ENCODE measurements around the gene MDK. TPM values are rescaled to one million over a fixed set of nuclear protein-coding genes. Genes with fewer than 3 reads are reported as not detected.
"Not testable (repeated sequence)": the region's sequence is repeated elsewhere in the genome, so short reads cannot be mapped to it uniquely, and the experiment has no call there.

The MDK gene
- total RNA-seq, 3 donors from 2014 or later, result 103 to 672 (median 193) TPM

DNA sequence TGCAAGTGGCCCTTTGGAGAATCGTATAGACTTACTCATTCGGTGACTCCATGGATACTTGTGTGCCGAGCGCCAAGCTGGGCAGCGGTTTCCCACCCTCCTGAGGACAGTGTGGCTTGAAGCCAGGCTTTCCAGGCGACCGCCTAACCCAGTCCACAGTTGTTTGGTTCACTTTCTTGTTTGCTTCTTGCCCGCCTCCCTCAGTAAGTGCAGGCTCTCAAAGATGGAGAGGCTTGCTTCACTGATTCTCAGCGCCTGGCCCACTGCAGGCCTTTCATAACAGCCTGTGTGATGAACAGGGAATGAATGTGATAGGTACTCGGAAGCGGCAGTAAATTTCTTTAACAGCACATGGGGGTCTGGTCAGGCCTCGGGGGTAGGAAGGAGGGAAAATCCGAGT is 11.2 kb upstream of the MDK start:
- intact Hi-C loops (cut with DNase I, micrococcal nuclease), result no loop called here
- no peaks in the 10 kb centered on the region for H3K4me1 ChIP-seq (ENCODE audit: low read depth)
- DNase-seq, result no peak
- TF ChIP-seq, protein P1, sequence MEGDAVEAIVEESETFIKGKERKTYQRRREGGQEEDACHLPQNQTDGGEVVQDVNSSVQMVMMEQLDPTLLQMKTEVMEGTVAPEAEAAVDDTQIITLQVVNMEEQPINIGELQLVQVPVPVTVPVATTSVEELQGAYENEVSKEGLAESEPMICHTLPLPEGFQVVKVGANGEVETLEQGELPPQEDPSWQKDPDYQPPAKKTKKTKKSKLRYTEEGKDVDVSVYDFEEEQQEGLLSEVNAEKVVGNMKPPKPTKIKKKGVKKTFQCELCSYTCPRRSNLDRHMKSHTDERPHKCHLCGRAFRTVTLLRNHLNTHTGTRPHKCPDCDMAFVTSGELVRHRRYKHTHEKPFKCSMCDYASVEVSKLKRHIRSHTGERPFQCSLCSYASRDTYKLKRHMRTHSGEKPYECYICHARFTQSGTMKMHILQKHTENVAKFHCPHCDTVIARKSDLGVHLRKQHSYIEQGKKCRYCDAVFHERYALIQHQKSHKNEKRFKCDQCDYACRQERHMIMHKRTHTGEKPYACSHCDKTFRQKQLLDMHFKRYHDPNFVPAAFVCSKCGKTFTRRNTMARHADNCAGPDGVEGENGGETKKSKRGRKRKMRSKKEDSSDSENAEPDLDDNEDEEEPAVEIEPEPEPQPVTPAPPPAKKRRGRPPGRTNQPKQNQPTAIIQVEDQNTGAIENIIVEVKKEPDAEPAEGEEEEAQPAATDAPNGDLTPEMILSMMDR (IDR thresholded peaks at IDR 0.05), result no peak
- H3K9me3 ChIP-seq, result no peaks in the 10 kb centered on the region
- no peaks in the 10 kb centered on the region for H3K36me3 ChIP-seq (ENCODE audit: low read depth)
- H3K4me3 ChIP-seq, result no peak overlapping the region
- ATAC-seq, result no peak

DNA sequence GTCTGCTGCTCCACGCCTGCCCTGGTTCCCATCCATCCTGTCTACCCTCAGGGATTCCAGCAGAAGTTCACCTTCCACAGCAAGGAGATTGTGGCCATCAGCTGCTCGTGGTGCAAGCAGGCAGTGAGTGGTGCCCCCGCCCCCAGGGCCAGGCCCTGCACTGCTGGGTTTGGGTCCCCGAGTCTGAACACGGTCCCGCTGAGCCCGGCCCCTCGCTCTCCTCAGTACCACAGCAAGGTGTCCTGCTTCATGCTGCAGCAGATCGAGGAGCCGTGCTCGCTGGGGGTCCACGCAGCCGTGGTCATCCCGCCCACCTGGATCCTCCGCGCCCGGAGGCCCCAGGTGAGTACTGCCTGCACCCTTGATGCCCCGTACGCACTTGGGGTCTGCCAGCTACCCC is 10.2 kb upstream of the MDK start:
- ATAC-seq; H3K4me1 ChIP-seq (ENCODE audit: low read depth); H3K4me3 ChIP-seq; H3K36me3 ChIP-seq (ENCODE audit: low read depth); H3K9me3 ChIP-seq; DNase-seq; intact Hi-C loops (cut with DNase I, micrococcal nuclease): not testable (repeated sequence)

DNA sequence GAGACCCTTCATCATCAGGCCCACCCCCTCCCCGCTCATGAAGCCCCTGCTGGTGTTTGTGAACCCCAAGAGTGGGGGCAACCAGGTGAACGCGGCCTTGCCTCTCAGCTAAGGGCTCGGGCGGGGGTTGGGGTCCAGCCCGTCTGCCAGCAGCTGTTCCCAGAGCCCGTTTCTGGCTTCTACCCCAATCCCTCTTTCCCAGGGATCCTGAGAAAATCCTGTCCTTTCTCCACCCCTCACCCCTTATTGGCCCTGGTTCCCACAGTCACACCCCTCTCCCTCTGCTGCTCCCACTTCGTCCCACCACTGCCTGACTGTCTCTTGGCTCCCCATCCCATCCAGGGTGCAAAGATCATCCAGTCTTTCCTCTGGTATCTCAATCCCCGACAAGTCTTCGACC is 9.4 kb upstream of the MDK start:
- TF ChIP-seq, protein P1 (IDR thresholded peaks at IDR 0.05), result no peak
- no peak overlapping the region for H3K4me3 ChIP-seq
- ATAC-seq (no peak), DNase-seq (no peak)
- no peaks in the 10 kb centered on the region for H3K36me3 ChIP-seq (ENCODE audit: low read depth)
- H3K9me3 ChIP-seq, result no peaks in the 10 kb centered on the region
- H3K4me1 ChIP-seq (ENCODE audit: low read depth), result no peaks in the 10 kb centered on the region
- intact Hi-C loops (cut with DNase I, micrococcal nuclease), result no loop called here

DNA sequence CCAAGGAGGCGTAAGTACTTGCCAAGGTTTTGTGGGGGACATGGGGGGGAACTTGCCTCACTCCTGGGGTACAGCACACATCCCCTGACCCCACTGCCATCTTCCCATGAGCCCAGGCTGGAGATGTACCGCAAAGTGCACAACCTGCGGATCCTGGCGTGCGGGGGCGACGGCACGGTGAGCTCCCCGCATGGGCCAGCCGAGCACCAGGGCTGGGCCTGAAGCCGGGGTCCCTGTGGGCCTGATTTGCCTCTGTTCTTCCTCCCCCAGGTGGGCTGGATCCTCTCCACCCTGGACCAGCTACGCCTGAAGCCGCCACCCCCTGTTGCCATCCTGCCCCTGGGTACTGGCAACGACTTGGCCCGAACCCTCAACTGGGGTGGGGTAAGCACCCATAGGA is 9.0 kb upstream of the MDK start:
- H3K36me3 ChIP-seq (ENCODE audit: low read depth); intact Hi-C loops (cut with DNase I, micrococcal nuclease); H3K4me1 ChIP-seq (ENCODE audit: low read depth); DNase-seq; H3K9me3 ChIP-seq; H3K4me3 ChIP-seq; ATAC-seq: not testable (repeated sequence)

DNA sequence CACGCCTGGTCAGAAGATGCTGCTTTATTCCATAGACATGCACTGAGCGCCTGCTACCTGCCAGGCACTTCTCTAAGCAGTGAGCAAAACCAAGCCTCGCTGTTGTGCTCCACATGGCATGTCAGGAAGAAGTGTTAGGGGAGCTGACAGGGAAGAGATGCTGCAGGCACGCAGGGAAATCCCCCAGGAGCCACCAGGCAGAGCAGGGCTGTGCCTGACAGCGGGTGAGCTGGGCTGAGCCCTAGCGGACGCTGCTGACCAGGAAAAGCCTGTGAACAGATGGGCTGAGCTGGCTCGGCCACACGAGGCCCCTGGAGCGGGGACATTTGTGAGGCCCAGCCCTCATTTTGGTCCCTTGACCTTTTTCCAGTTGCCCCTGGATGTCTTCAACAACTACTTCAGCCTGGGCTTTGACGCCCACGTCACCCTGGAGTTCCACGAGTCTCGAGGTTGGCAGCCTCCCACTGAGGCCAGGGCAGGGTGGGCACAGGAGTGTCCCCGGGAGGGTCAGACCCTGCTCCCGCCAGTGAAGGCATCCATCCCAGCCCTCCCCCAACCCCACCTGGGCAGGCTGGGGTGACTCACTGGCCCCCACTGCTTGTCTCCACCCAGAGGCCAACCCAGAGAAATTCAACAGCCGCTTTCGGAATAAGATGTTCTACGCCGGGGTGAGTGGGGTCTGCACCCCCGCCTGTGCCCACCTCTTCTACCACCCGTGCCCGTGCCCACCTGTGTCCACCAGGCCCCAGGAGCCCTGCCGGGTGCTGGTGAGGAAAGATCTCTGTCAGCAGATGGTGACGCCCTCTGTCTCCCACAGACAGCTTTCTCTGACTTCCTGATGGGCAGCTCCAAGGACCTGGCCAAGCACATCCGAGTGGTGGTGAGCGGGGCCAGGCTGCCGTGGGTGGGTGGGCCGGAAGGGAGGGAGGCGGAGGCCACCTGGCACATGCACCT is 7.4 kb upstream of the MDK start:
- ATAC-seq, result no peak
- intact Hi-C loops (cut with DNase I, micrococcal nuclease), result no loop called here
- H3K4me1 ChIP-seq (ENCODE audit: low read depth), result no peaks in the 10 kb centered on the region
- H3K4me3 ChIP-seq, result no peak overlapping the region
- no peaks in the 10 kb centered on the region for H3K9me3 ChIP-seq
- TF ChIP-seq, protein P1 (IDR thresholded peaks at IDR 0.05), result no peak
- no peaks in the 10 kb centered on the region for H3K36me3 ChIP-seq (ENCODE audit: low read depth)
- DNase-seq, result no peak

DNA sequence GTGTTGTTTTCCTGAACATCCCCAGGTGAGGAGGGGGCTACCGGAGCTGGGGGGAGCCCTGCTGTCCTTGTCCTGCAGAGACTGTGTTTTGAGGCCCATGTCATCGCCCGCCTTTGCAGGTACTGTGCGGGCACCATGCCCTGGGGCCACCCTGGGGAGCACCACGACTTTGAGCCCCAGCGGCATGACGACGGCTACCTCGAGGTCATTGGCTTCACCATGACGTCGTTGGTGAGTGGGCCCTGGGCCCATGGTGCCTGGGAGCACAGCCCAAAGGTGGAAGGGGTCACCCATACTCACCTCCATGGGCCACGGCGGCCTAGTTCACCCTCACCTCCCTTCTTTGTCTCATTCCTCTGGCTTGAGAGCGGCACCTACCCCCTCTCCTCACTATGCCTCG is 6.7 kb upstream of the MDK start:
- ATAC-seq (no peak), DNase-seq (no peak)
- Histone ChIP-seq H3K9me3 (no peaks in the 10 kb centered on the region), H3K36me3 (ENCODE audit: low read depth) (no peaks in the 10 kb centered on the region), H3K4me3 (no peak overlapping the region), H3K4me1 (ENCODE audit: low read depth) (no peaks in the 10 kb centered on the region)
- TF ChIP-seq, protein P1 (IDR thresholded peaks at IDR 0.05), result no peak
- intact Hi-C loops (cut with DNase I, micrococcal nuclease), result no loop called here
